ENCODE data around the gene ABO. TPM values are rescaled to one million over a fixed set of nuclear protein-coding genes. Genes with fewer than 3 reads are reported as not detected.

The ABO gene
- total RNA-seq, 2 experiments from 2014 or later, result 0.19 to 0.31 TPM

DNA sequence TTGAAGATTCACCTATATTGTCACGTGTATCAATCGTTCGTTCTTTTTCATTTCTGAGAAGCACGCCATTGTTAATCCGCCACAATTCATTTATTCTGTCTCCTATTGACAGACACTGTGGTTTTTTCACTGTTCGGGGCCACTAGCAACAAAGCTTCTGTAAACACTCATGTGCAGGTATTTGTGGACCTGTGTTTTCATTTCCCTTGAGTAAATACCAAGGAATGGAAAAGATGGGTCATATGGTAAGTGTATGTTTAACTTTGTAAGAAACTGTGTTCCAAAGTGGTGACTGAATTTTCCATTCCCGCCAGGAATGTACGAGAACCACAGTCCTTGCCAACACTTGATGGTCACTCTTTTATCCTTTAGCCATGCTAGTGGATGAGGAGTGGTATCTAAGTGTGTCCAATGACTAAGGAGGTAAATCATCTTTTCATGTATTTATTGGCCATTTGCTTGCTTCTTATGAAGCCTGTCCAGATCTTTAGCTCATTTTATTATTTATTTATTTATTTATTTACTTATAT is 10.7 kb downstream of the ABO start:
- Histone ChIP-seq H3K36me3 (ENCODE audit: insufficient read depth, low read length) (no peaks in the 10 kb centered on the region), H3K9me3 (ENCODE audit: control insufficient read depth in 1 of 2, insufficient read depth in 1 of 2, low read length in 2 of 2) (no peaks in the 10 kb centered on the region), H3K4me1 (ENCODE audit: insufficient read depth, low read length) (no peaks in the 10 kb centered on the region), H3K27me3 (ENCODE audit: control insufficient read depth in 1 of 2, insufficient read depth in 2 of 2, low read length in 2 of 2) (peaks cover 0 to 2% of the 10 kb centered on the region in 2 experiments), H3K4me3 (ENCODE audit: low read length) (no peak overlapping the region), H3K27ac (ENCODE audit: low read depth in 1 of 2, low read length in 2 of 2) (no peak overlapping the region)
- Mint-ChIP-seq H3K4me1 (ENCODE audit: low read depth) (no peaks in the 10 kb centered on the region), H3K27me3 (peaks cover 10% of the 10 kb centered on the region), H3K9me3 (no peaks in the 10 kb centered on the region), H3K36me3 (ENCODE audit: low read depth) (no peaks in the 10 kb centered on the region), H3K4me3 (no peak overlapping the region), H3K27ac (no peak overlapping the region)
- ATAC-seq (ENCODE audit: poor library complexity), result no peak
- CTCF ChIA-PET, result no interaction called here
- DNase-seq, result no peak
- no peak for TF ChIP-seq CTCF (IDR thresholded peaks at IDR 0.05)
- intact Hi-C loops (cut with DNase I, micrococcal nuclease), result no loop called here
- POLR2A ChIA-PET, result no interaction called here

- no peaks in the 10 kb centered on the region for H3K4me1 Mint-ChIP-seq (ENCODE audit: low read depth)
- ATAC-seq (ENCODE audit: poor library complexity) (no peak), DNase-seq (no peak)
- H3K27me3 Mint-ChIP-seq, result peaks cover 6% of the 10 kb centered on the region
- ChIA-PET CTCF (no interaction called here), POLR2A (no interaction called here)
- H3K4me3 Mint-ChIP-seq, result no peak overlapping the region
- H3K27ac Mint-ChIP-seq, result no peak overlapping the region
- Histone ChIP-seq H3K4me3 (ENCODE audit: low read length) (no peak overlapping the region), H3K9me3 (ENCODE audit: control insufficient read depth in 1 of 2, insufficient read depth in 1 of 2, low read length in 2 of 2) (no peaks in the 10 kb centered on the region), H3K27me3 (ENCODE audit: control insufficient read depth in 1 of 2, insufficient read depth in 2 of 2, low read length in 2 of 2) (peaks cover 0 to 2% of the 10 kb centered on the region in 2 experiments), H3K36me3 (ENCODE audit: insufficient read depth, low read length) (no peaks in the 10 kb centered on the region), H3K4me1 (ENCODE audit: insufficient read depth, low read length) (no peaks in the 10 kb centered on the region), H3K27ac (ENCODE audit: low read depth in 1 of 2, low read length in 2 of 2) (no peak overlapping the region)
- no peaks in the 10 kb centered on the region for H3K9me3 Mint-ChIP-seq
- H3K36me3 Mint-ChIP-seq (ENCODE audit: low read depth), result no peaks in the 10 kb centered on the region
- intact Hi-C loops (cut with DNase I, micrococcal nuclease), result no loop called here
- no peak for TF ChIP-seq CTCF (IDR thresholded peaks at IDR 0.05)
These were observed 11.4 kb downstream of the ABO start for GRCh38 chr9:133263557-133263956.

DNA sequence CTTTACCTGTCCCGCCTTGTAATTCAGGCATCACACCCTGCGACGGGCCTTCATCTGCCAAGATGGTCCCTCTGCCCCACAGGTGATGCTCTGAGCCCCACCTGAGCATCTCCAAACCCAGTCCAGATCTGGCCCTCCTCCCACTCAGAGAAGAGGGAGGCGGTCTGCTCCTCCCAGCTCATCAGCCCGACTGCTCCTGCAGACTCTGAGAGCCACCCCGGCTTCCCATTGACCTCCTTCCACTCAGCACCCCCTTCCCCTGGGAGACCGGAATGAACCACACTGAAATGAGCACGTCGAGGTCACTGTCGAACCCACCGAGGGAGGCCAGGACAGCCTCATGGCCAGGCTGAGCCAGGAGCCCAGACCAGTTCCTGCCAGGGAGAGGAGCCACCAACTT is 12.8 kb downstream of the ABO start:
- Mint-ChIP-seq H3K4me1 (ENCODE audit: low read depth) (no peaks in the 10 kb centered on the region), H3K27ac (no peak overlapping the region), H3K36me3 (ENCODE audit: low read depth) (no peaks in the 10 kb centered on the region), H3K9me3 (no peaks in the 10 kb centered on the region), H3K4me3 (no peak overlapping the region), H3K27me3 (peaks cover 6% of the 10 kb centered on the region)
- no peak overlapping the region for H3K4me3 ChIP-seq (ENCODE audit: low read length)
- no peak for TF ChIP-seq CTCF (IDR thresholded peaks at IDR 0.05)
- peaks cover 0 to 2% of the 10 kb centered on the region in 2 experiments for H3K27me3 ChIP-seq (ENCODE audit: control insufficient read depth in 1 of 2, insufficient read depth in 2 of 2, low read length in 2 of 2)
- no peak overlapping the region for H3K27ac ChIP-seq (ENCODE audit: low read depth in 1 of 2, low read length in 2 of 2)
- DNase-seq, result no peak
- H3K36me3 ChIP-seq (ENCODE audit: insufficient read depth, low read length), result no peaks in the 10 kb centered on the region
- ChIA-PET POLR2A (no interaction called here), CTCF (no interaction called here)
- no peak for ATAC-seq (ENCODE audit: poor library complexity)
- H3K4me1 ChIP-seq (ENCODE audit: insufficient read depth, low read length), result no peaks in the 10 kb centered on the region
- no peaks in the 10 kb centered on the region for H3K9me3 ChIP-seq (ENCODE audit: control insufficient read depth in 1 of 2, insufficient read depth in 1 of 2, low read length in 2 of 2)
- intact Hi-C loops (cut with DNase I, micrococcal nuclease), result no loop called here

Measured in CD4-positive, alpha-beta T cell (primary cell).